GM13976 (cell line): Measurements from ENCODE around the gene OTUD3.

ENCODE experiments used
- DNase-seq: peaks from one replicate; pipeline ENCODE4 v3.0.0; 2012; ENCODE audit warnings: low spot score
- in situ Hi-C: fragments of 300-500 bp; cut with MboI; formaldehyde crosslinking; loops from one replicate; pipeline ENCODE4 v1.12.0; 2022; ENCODE audit warnings: low sequenced_read_pairs, mixed read lengths, inconsistent platforms; ENCODE audit not compliant: unreplicated experiment
- TF ChIP-seq, protein P1 (sequence below): IDR thresholded peaks from 2 replicates; pipeline ENCODE4 v1.5.1; 2012; ENCODE audit warnings: borderline replicate concordance, mild to moderate bottlenecking; ENCODE audit not compliant: insufficient read depth; ENCODE audit errors: extremely low read depth, missing control alignments, control extremely low read depth

The OTUD3 gene

DNA sequence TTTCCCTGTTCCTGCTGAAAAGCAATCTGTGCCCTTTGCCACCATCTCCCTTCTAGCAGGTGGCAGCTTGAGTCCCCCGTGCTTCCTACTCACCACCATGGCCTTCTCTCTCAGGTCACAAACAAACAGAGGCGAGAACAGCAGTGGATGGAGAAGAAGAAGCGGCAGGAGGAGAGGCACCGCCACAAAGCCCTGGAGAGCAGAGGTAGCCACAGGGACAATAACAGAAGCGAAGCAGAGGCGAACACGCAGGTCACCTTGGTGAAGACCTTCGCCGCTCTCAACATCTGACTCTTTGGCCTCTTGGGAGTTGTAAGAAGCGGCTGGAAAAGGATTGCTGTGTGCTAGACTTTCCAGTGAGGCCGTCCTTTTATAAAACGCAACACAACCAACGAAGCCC is 25.3 kb downstream of the OTUD3 start:
- in situ Hi-C loops = loop anchor here (25.0 kb wide), 2 partner anchors 255 to 580 kb away; partner anchors contain the start of gene CAMK2N1
- TF ChIP-seq, protein P1, sequence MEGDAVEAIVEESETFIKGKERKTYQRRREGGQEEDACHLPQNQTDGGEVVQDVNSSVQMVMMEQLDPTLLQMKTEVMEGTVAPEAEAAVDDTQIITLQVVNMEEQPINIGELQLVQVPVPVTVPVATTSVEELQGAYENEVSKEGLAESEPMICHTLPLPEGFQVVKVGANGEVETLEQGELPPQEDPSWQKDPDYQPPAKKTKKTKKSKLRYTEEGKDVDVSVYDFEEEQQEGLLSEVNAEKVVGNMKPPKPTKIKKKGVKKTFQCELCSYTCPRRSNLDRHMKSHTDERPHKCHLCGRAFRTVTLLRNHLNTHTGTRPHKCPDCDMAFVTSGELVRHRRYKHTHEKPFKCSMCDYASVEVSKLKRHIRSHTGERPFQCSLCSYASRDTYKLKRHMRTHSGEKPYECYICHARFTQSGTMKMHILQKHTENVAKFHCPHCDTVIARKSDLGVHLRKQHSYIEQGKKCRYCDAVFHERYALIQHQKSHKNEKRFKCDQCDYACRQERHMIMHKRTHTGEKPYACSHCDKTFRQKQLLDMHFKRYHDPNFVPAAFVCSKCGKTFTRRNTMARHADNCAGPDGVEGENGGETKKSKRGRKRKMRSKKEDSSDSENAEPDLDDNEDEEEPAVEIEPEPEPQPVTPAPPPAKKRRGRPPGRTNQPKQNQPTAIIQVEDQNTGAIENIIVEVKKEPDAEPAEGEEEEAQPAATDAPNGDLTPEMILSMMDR = no peak
- DNase-seq = no peak

DNA sequence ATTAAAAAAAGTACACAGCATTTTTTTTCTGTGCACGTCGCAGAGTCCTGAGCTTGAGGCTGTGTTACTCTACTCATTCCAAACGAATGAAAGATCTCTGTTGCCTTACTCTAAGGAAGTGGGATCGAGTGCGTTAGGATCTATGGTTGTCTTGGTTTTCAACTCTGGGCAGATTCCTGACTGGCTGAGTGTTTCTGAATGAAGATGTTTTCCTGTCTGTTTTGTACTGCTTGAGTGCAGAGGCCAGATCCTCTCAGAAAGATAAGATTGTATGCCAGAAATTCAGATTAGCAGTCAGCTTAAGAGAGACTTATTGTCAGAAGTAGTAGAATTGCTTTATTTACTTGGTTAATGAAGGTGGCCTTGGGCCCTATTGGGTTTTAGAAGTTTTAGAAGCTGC is 27.2 kb downstream of the OTUD3 start:
- no peak for DNase-seq

DNA sequence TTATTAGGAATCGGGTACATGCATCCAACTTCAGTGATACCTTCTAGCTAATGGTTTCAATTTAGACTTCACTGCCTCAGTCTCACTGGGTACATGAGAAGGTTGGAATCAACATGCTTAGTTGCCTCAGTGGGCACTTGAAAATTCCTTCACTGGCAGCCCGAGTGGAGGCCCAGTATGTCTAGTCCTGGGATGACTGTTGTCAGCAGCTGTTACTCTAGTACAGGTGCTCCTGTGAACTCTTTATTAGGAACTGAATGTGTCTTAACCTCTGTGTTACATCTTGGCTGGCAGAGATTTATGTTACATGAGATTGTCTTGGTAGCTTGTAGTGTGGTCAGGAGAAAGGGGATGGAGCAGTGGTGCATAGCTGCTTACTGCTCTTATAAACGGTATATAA is 27.8 kb downstream of the OTUD3 start:
- TF ChIP-seq, protein P1 = no peak
- DNase-seq = no peak
- in situ Hi-C loops = loop anchor here (25.0 kb wide), 2 partner anchors 252 to 577 kb away; partner anchors contain the start of gene CAMK2N1

More for the DNA sequence above, 27.2 kb downstream of the OTUD3 start:
- in situ Hi-C loops = loop anchor here (25.0 kb wide), 2 partner anchors 253 to 578 kb away; partner anchors contain the start of gene CAMK2N1
- TF ChIP-seq, protein P1 = no peak

DNA sequence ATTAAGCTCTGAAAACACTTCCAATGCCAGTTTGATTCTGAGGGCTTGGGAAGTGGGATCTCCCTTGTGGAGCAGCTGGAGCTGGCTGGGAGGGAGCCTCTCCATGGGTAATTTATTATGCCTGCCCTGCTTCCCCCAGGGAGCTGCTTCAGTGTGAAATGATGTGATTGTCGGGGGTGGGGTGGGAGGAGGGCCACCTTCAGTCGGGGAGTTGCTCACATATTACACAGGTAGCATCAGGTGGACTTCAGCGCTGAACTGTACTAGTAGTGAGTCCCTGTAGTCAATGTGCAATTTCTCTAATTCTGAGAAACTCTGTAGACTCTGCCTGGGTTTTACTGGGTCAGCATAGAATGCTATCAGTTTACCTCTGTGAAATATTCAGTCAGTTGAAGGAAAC is 28.5 kb downstream of the OTUD3 start:
- no peak for DNase-seq
- TF ChIP-seq, protein P1 = no peak
- in situ Hi-C loops = loop anchor here (25.0 kb wide), 2 partner anchors 252 to 577 kb away; partner anchors contain the start of gene CAMK2N1

DNA sequence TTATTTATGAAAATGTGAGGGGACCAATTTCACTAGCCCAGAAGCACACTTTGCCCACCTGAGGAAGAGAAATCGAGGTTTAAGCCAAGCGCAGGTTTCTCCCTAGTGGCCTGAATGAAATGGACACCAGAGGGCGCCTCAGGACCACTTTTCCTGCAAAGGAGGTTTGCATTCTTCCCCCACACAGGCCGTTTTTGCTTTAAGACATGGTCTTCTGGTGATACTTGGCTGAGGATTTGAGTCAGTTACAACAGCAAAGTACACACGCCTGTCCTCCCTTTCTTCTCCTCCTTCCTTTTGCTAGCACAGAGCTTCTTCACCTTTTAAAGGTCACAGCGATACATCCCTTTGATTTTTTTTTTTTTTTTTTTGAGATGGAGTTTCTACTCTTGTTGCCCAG is 35.9 kb downstream of the OTUD3 start:
- peak; percentile 91 for DNase-seq
- in situ Hi-C loops = loop anchor here (25.0 kb wide), 2 partner anchors 244 to 569 kb away; partner anchors contain the start of gene CAMK2N1
- TF ChIP-seq, protein P1 = peak; percentile 77

DNA sequence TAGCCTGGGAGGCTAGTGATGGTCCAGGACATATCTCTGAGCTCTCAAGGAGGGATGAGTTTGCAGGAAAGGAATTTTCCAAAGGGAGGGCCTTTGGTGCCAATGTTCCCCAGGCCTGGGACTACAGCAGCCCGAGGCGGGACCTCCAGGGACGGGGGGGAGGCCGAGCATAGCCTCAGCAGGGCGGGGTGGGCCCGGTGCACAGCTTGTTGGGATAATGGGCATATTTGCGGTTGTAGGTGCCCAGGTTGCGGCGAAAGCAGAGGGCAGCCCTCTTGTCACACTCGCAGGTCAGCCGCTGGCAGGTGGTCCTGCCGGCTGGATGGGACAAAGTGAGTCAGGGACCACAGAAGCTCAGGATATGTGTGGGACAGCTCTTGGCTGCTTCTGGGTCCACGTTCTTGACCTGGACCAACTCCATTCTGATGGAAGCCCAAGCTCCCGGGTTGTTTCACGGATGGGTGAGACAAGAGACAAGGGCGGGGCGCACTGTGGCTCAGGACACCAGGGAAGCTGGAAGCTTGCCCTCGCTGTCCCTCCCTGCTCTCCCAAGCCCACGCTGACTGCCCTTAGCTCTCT is 38.0 kb downstream of the OTUD3 start:
- in situ Hi-C loops = loop anchor here (25.0 kb wide), 2 partner anchors 242 to 567 kb away; partner anchors contain the start of gene CAMK2N1
- TF ChIP-seq, protein P1 = no peak
- no peak for DNase-seq
